C4-2B (cell line): ENCODE measurements around the gene GAL3ST1.
"Not testable (repeated sequence)": the region's sequence is repeated elsewhere in the genome, so short reads cannot be mapped to it uniquely, and the experiment has no call there.

Experiments
- H3K27ac ChIP-seq: fragments of 450-650 bp; 2 replicates; pipeline ENCODE4 v1.5.1; 2017
- CTCF ChIP-seq: fragments of 450-650 bp; conservative IDR thresholded peaks from 2 replicates; pipeline ENCODE4 v1.5.1; 2017; ENCODE audit warnings: mild to moderate bottlenecking
- ZFX ChIP-seq: fragments of 450-650 bp; IDR thresholded peaks from 2 replicates; pipeline ENCODE4 v1.6.1; 2017

The GAL3ST1 gene

DNA sequence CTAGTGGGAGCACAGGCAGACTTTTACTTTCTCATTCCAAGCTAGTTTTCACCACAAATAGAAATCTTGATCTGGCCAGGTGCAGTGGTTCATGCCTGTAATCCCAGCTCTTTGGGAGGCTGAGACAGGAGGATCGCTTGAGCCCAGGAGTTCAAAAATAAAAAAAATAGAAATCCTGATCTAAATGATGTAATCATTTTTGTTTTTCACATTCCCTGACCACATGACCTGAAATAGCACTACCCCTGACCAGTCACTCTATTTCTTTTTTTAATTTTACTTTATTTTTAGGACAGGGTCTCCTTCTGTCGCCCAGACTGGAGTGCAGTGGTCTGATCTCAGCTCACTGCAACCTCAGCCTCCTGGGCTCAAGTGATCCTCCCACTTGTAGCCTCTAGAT is 30.3 kb upstream of the GAL3ST1 start:
- no peak for TF ChIP-seq ZFX
- no peak for TF ChIP-seq CTCF
- H3K27ac ChIP-seq, result no peak overlapping the region

GRCh38 chr22:30603801-30604200 is 29.3 kb upstream of the GAL3ST1 start:
- TF ChIP-seq ZFX, result no peak
- no peak for TF ChIP-seq CTCF
- H3K27ac ChIP-seq, result no peak overlapping the region

GRCh38 chr22:30602049-30602448 is 27.6 kb upstream of the GAL3ST1 start:
- no peak overlapping the region for H3K27ac ChIP-seq

DNA sequence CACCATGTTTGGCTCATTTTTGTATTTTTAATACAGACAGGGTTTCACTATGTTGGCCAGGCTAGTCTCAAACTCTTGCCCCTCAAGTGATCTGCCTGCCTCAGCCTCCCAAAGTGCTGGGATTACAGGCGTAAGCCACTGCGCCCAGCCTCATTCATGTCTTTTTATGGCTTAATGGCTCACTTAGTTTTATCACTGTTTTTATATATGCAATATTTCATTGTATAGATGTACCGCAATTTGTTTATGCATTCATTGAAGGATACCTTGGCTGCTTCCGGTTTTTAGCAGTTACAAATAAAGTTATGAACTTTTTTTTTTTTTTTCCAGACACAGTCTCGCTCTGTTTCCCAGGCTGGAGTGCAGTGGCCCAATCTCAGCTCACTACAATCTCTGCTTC is 27.0 kb upstream of the GAL3ST1 start:
- TF ChIP-seq ZFX, result no peak
- TF ChIP-seq CTCF, result no peak
- no peak overlapping the region for H3K27ac ChIP-seq

More at GRCh38 chr22:30602049-30602448, 27.6 kb upstream of the GAL3ST1 start:
- peak; percentile 71 for TF ChIP-seq CTCF
- no peak for TF ChIP-seq ZFX

DNA sequence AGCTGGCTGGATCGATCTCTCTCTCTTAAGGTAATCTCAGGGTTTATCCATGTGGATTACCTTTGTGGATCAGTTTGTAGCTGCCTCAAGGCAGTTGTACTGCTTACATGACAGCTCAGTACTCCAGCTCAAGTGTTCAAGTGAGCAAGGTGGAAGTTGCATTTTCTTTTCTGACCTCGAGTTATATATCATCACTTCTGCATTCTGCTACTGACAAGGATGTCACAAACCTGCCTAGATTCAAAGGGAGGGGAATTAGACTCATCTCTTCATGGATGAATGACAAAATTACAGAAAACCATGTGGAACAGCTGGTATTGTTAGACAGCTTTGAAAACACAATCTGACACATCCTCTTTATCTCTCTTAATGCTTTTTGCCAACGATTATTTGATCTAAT is 26.5 kb upstream of the GAL3ST1 start:
- H3K27ac ChIP-seq, result no peak overlapping the region
- TF ChIP-seq ZFX, result no peak
- no peak for TF ChIP-seq CTCF

DNA sequence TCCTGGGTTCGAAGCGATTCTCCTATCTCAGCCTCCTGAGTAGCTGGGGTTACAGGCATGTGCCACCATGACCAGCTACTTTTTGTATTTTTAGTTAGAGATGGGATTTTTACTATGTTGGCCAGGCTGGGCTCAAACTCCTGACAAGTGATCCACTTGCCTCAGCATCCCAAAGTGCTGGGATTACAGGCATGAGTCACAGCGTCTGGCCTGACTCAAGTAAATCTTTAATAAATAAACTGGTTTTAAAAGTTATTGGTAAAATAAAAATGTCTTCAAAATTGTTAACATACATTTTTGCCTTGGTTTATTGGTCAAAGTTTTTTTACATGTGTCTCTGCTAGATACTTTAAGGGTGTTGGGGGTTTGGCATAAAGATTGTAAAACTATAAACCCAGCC is 24.5 kb upstream of the GAL3ST1 start:
- H3K27ac ChIP-seq, result no peak overlapping the region
- no peak for TF ChIP-seq ZFX
- TF ChIP-seq CTCF, result no peak

GRCh38 chr22:30596886-30597285 is 22.4 kb upstream of the GAL3ST1 start:
- H3K27ac ChIP-seq, result no peak overlapping the region
- TF ChIP-seq ZFX (no peak), CTCF (no peak)

DNA sequence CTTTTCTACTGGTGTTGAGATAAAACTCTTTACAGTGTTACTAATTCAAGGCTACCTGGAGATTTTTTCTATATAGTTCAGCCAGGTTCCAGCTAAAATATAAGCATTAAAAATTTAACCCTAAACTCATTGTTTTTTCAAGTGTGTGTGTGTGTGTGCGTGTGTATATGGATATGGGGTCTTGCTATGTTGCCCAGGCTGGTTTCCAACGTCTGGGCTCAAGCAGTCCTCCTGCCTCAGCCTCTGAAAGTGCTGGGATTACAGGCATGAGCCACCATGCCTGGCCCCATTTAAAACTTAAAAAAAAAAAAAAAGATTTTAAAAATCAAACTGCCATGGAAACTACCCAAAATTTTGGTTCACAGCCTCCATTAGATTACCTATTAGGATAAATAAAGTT is 21.7 kb upstream of the GAL3ST1 start:
- TF ChIP-seq CTCF (no peak), ZFX (no peak)
- no peak overlapping the region for H3K27ac ChIP-seq

DNA sequence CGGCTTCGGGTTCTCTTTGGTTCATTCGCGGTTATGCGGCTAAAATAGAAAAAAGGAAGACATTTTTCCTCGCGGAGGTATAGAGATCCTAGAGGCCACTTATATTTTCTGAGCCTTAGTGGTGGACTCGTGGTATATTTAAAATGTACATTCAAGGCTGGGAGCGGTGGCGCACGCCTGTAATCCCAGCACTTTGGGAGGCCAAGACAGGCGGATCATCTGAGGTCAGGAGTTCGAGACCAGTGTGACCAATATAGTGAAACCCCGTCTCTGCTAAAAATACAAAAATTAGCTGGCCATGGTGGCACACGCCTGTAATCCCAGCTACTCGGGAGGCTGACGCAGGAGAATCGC is 17.9 kb upstream of the GAL3ST1 start:
- not testable (repeated sequence) for H3K27ac ChIP-seq
